Measurements from ENCODE around the gene DESI2.

The DESI2 gene

DNA sequence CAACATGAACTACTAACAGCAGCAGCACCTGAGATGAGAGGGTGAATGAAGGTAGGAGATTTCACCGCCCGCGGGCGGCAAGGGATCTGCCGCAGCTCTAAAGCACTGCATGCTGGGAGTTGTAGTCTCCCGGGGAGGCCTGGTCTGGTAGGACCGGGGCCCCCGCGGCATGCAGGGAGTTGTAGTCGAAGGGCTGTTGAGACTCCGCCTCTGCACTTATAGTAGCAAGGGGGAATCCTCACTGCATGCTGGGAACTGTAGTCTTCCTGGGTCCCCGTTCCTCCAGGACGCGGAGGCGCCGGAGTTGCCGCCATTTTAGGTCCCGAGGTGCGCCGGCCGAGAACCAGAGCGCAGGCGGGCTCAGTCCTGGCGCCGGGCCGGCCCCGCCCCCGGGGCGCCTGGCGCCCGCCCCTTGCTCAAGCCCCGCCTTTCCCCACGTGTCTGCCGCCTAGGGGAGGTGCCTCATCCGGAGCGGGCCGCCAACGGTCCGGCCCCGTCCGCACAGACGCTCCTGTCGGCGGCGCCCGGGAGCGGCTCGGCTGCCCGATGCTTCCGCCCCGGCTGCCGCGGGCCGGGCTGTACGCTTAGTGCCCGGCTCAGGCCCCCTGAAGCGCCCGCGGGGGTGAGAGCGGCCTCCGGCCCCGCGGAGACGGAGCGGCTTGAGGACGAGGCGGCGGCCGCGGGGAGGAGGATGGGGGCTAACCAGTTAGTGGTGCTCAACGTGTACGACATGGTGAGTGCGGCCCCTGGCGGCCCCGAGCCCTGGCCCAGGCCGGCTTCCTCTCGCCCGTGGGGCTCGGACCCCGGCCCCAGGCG, at the start of gene DESI2:
Gene DESI2, plus strand, starts transcription at position 504 of the 816 bp plus-strand sequence. Its CDS starts 188 bp downstream, at position 692.
- DNase-seq: peak; percentile 96

DNA sequence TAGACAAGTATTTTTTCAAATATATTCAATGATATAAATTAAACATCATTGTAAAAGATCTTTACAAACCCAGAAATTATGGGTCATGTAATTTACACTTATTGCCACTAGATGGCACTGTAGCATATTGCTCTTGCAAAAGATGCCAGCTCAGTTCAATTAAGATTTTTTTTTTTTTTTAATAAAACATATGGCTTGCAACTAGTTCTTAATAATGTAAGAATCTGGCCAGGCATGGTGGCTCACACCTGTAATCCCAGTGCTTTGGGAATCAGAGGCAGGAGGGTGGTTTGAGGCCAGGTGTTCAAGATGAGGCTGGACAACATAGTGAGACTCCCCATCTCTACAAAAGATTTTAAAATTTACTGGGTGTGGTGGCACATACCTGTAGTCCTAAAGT, 49.4 kb upstream of the DESI2 start:
- peak; percentile 14 for DNase-seq

DNA sequence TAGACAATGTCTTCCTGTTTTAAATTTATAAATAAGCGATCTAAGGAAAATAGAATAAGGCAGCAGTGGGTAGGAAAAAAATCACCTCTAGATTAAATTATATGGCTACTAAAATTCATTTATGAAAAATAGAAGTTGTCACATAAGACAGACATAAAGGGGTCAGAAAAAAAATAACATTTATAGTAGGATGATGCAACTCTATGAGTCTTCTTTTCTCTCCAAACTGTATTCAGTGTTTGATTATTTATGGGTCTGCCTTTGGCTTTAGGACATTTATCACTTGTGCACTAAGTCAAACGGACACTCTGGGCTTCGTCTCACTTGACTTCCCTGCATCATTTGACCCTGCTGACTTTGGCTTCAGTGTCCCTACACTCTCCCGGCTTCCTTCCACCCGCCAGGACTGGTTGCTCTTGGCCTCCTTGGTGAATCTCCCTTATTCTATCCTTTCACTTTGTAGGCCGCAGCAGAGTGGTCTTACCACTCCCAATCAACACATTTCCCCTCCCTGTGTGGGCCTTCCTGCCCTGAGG, 47.0 kb upstream of the DESI2 start:
- DNase-seq: no peak

DNA sequence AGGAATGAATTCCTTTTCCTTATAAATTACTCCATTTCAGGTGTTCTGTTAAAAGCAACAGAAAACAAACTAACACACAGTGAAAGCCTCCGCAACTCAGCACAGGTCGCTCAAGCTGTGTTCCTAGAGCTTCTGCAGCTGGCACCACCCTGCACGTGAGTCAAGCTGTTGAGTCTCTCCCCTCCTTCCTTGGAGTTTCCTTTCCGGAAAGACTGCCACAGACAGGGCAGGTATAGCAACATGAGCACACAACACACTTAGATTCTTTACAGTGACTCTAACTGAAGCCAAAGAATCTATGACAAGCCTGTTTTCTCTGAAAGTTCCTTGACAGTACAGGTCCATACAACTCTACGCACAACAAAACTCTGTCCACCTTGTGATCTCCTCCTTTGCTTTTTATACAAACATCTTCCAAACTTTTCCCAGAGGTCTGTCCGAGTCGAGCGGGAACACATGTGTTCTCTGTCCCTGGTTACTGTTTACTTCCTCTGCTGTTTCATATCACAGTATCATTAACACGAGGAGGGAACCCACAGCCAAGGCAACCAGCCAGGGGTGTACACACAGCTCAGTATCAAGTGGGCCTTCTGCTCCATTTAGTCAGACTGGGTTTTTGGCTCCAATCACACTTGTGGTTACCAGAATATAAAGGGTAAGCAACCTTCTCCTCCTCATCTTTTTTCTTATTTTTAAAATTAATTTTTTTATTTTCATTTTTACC, 38.7 kb upstream of the DESI2 start:
- DNase-seq: no peak

DNA sequence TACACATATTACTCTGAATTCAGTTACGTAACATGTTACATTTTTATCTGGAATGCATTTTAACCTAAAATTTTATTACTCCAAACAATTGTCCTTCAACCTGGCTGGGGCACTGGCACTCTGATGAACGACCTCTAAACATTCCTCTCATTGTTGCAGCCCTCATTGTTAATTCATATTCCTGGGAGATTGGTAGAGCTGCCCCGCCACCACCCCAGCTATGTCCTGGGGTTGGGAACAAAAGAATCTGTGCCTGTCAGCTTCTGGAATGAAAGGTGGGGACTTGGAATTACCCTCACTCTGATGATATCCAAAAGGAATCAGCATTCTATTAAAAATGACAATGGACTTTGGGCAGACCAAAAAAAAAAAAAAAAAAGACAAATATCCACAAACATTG, 38.0 kb upstream of the DESI2 start:
- DNase-seq: no peak

DNA sequence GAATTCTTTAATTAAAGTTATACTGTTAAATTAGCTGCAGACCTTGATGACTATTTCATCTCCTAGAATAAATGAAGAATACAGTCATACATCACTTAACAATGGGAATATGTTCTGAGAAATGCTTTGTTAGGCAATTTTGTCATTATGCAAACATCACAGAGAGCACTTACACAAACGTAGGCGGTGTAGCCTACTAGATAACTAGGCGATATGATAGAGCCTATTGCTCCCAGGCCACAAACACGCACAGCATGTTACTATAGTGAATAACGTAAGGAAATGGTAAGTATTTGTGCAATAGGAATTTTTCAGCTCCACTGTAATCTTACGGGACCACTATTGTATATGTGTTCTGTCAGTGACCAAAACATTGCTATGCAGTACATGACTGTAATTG, 37.6 kb upstream of the DESI2 start:
- no peak for DNase-seq

DNA sequence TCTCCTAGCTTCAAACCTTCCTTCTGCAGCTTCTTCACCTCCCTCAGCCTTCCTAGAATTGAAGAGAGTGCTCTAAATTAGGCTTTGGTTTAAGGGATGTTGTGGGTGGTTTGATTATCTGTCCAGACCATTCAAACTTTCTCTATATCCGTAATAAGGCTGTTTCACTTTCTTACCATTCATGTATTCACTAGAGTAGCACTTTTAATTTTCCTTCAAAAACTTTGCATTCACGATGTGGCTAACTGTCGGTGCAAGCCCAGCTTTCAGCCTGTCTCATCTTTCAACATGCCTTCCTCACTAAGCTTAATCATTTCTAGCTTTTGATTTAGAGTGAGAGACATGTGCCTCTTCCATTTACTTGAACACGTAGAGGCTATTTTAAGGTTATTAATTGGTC, 26.2 kb upstream of the DESI2 start:
- DNase-seq: no peak

DNA sequence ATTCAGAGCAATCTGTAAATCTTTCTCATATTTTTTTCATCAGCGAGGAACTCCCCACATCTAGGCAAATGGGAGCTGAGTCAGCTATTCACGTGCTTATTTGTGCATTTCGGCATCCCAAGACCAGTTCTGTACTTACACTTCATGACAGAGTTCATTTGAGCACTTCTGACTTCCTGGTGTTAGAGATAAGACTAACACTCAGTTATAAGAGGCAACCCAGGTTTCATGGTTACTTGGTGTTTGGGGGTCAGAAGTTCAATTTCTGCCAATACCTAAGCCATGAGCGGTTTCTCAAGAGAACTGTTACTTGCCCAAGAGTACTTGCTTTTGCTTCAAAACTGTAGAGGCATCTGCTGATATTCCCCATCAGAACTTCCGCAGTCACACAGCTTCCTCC, 24.1 kb upstream of the DESI2 start:
- DNase-seq: no peak

DNA sequence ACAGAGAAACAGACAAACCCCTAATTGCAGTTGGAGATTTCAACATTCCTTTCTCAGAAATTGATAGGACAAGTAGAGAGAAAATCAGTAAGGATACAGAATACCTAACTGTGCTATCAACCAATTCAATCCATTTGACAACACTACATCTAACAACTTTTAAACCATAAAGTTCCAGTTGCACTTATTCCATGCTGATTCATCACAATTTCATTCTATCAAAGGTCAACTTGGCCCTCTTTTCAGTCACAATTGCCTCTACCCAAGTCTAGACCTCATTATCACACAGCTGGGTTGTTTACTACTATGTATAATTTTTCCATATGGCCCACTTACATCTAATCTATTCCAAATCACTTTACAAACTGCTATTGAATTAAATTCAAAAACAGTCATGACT, 19.8 kb upstream of the DESI2 start:
- DNase-seq: no peak

DNA sequence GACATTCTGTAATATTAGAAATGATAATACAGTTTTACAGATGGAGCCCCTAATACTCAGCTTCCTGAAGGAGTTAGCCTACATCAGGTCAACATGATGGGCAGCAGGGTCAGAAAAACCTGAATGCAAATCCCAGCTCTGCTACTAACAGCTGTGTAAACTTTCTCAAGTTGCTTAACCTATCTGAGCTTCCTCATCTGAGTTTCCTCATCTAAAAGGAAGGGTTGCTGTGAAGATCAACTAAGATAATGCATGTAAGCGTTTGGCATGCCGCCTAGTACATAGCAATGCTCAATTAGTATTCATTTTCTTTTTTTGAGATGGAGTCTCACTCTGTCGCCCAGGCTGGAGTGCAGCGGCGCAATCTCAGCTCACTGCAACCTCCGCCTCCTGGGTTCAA, 18.4 kb upstream of the DESI2 start:
- DNase-seq: no peak

DNA sequence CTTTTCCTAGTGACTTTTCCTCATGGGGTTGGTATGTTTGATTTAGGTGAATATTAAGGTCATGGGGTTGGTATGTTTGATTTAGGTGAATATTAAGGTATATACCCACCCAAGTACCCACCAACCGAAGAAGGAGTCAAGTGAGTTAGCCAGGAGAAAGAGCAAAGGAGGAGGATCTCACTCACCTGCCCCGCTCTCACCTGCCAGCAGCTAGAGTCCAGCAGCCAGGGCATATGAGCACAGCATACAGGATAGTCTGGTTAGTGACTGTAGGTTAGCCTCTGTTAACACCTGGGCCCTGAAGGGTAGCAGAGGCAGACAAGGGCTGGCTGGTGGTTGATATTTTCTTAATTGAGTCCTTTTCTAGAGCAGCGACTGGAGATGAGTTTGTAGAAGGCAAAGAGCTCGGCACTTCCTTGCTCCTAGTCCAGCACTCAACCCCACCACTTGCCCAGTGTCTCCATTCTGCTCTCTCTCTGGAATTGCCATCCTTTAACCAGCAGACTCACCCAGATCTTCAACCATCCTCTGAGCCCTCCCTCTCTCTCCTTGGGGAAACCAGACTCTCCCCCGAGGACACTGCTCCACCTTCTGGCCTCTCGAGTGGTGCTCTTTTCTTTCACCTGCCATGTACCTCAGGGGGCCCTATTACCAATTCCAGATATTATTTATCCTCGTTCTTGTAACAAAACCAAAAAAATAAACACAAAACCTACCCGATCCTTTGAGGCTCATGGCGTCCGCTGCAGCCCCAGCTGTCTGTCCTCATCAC, 16.3 kb upstream of the DESI2 start:
- no peak for DNase-seq

DNA sequence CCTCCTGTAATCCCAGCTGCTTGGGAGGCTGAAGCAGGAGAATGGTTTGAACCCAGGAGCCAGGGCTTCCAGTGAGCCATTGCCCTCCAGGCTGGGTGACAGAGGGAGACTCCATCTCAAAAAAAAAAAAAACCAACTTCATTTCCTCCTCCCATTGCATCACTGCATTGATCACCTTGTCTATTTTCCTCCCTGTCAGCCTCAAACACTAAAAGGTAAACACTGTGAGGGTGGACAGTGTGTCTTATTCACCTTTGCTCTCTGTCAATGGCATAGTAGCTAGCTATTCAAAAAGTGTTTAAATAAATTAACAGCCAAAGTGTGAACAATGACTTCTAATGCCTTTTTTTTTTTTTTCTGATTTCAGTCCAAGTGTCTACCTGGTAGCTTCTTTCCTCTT, 13.4 kb upstream of the DESI2 start:
- DNase-seq: no peak

DNA sequence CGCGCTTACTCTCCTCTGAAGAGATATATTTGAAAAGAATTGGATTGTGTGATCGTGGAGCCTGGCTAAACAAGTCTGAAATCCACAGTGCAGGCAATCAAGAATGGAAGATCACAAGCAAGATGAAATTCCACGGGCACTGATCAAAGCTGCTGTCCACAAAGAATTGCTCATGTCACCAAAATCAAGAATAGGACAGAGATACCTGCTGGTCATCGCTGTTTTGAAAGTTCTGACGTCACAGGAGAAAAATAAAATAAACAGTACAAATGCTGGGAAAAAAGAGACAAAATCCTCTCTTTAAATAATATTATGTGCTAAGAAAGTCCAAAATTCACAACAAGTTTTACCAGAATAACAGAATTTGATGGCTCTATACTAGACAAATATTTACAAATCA, 12.0 kb upstream of the DESI2 start:
- no peak for DNase-seq

DNA sequence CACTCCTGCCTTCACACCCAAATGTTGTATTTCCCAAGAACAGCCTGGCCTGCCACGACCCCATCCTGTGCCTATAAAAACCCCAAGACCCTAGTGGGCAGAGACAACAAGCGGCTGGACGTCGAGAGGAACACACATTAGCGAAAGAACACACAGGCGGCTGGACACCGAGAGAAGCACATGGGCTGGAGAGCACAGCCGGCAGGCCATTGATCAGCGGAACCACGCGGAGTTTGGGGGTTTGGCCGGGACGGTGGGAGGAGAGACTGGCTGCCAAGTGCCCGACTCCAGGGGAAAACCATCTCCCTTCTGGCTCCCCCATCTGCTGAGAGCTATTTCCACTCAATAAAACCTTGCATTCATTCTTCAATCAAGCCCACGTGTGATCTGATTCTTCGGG, 10.4 kb upstream of the DESI2 start:
- DNase-seq: no peak

DNA sequence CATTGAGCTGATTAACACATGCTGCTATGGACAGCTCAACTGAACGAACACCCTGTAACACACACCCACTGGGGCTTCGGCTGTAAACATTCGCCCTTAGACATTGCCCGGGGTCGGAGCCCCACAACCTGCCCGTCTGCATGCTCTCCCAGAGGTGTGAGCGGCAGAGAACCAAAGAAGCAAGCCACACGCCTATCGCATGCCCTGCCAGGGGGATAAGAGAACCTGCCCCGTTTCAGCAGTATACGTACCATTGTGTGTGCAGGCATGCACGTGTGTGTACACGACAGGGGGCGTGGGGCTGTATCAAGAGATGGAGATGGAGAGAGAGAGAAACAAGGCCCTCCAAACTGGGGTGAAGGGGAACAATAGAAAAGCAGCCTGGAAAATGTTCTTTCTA, 9.9 kb upstream of the DESI2 start:
- no peak for DNase-seq

DNA sequence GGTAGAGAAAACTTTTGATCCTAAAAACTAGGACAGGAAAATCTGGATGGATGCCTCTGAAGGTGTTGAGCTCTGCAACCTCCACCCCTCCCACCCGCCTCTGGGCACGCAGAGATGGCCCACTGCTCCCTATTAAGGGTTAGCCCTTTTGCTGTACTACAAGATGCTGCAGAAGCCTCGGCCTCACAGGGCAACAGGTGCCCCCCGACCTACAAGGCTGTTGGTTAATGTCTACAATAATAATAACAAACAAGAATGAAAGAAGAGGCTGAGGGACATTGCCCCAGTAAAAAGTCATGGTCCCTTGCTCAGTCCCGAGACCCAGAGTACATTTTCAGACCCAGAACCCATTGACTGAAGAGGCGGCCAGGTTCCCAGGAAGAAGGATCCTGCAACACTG, 7.5 kb upstream of the DESI2 start:
- DNase-seq: no peak

DNA sequence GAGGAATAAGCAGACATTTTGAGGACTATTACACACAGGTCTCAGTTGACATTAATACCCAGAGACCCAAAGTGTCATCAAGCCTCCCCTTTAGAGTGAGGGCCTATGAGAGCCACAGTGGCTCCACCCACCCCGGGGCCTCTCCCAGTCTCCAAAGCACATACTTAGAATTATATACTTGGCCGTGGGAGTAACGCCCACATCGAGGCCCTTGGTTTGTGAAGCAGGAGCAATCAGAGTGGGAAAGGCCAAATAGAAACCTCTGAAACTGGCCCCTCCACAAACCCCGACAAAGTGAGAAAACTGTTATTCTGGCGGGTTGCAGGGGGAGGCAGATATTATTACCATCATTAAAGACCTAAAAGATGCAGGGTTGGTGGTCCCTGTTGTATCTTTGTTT, 7.0 kb upstream of the DESI2 start:
- DNase-seq: no peak

DNA sequence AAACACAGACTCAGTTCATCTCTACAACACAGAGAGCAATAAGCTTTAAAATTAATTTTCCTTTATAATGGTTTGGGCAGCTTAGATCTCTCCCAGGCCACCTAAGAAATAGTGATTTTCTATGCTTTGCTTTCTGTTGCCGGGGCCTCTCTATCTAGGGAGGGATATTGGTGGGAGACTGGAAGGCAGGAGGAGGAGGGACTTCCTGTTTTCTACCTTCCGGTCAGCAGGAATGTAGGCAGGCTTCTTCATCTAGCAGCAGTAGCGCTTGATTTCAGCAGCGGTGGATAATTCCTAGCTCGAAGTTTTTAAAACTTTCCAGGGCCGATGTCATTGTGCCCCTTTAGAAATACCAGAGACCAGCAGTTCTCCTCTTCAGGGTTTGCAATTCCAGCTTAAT, 5.1 kb upstream of the DESI2 start:
- DNase-seq: no peak

DNA sequence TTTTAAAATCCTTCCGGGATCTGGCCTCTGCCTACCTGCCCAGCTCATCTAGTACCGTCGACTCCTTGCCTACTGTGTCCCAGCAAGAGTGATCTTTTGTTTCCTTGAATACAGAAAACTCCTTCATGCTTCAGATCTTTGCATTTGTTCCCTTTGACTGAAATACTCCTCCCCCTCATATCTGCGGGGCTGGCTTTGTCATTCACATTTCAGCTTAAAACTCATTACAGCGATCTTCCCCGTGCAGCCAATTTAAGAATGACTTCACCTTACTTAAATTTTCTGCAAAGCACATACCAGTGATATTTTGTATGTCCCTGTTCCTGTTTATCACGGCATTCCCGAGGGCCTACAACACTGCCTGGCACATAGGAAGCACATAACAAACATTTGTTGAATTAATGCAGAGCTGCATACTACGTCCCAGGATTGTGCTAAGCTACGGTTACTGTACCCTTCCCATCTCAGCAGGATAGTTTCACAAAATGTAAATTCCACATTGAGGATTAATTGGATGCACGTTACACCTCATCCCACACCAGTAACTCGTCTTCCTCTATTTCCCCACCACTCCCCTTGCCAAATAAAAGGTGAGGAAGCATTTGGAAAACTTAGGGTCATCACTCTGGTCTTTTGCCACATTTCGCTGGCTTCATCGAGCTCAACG, 837 bp upstream of the DESI2 start:
- no peak for DNase-seq

DNA sequence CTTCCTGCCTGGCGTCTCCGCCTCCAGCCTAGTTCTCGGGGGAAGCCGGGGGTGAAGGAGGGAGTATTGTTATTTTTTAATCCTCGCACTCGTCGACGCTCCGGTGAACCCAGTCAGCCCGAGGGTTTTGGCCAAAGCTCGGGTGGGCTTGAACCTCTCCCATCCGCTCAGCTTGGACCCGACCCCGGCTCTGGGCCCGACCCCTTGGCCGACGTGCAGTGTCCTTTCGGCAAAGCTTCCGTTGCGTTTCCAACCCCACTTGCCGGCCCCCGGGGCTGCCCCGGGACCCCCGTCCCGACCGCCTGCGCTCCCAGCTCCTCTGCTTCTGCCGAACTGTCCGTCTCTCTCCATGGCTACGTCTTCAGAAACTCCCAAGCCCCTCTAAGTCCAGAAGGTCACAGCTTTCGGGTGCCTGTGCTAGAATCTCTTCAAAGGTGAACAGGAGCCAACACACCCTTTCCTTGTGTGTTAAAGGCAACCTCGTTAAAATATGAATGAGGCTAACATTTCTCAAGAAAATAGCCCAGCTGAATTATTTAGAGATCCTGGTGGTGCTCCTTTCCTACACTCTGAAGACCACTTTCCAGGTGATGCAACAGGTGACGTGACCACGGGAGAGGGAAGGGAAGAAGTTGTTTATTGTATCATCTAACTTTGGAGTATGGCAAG, 647 bp downstream of the DESI2 start:
- no peak for DNase-seq

DNA sequence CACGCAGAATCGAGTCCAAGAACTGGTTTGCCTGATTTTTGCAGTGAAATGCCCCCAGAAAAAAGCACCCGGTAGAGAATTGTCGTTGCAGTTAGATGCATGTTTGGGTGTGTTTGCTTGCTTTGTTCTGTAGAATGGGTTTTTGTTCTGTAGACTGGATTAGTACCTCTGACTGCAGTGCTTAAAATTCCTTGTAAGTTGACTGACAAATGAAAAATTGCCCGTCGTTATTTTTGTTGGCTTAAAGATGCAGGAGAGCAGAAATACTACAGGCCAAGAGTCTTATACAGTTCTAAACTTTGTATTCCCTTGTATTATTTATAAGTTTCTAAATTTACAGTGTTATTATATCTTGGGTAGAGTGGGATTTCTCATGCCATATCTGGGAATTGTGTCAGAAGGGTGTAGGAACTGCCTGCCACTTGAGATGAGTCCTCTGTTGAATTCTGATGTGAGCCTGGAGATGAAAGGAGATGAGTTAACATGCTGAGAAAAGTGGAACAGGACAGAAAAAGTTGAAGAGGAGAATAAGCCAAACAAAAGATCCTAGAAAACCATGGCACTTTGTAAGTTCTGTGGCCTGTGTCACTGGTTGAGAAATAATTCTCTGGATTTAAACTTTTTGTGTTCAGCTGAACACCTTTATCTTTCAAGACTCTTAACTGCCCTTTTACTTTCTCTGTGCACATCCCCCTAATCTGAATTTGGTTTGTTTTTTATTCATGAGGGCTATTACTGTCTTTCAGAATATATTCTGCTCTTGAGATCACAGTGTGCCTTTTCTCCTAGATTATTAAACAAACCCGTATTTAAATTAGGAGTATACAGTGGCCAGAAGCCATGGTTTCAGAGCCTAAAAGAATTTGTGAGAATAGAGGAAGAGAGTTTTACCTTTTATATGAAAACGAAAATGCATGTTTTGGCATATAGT, 1.4 kb downstream of the DESI2 start:
- peak; percentile 2 for DNase-seq
